Colon (tissue), 2 donors: Measurements from ENCODE around the gene BLOC1S5.

Source experiments
- FAIRE-seq: peaks from 2 replicates; lab custom pipeline; 2012; peaks lifted over from hg19 to GRCh38; lab: Jason Lieb, UNC
- donor health status: control.
- donor health status: control.

The BLOC1S5 gene, protein sequence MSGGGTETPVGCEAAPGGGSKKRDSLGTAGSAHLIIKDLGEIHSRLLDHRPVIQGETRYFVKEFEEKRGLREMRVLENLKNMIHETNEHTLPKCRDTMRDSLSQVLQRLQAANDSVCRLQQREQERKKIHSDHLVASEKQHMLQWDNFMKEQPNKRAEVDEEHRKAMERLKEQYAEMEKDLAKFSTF

DNA sequence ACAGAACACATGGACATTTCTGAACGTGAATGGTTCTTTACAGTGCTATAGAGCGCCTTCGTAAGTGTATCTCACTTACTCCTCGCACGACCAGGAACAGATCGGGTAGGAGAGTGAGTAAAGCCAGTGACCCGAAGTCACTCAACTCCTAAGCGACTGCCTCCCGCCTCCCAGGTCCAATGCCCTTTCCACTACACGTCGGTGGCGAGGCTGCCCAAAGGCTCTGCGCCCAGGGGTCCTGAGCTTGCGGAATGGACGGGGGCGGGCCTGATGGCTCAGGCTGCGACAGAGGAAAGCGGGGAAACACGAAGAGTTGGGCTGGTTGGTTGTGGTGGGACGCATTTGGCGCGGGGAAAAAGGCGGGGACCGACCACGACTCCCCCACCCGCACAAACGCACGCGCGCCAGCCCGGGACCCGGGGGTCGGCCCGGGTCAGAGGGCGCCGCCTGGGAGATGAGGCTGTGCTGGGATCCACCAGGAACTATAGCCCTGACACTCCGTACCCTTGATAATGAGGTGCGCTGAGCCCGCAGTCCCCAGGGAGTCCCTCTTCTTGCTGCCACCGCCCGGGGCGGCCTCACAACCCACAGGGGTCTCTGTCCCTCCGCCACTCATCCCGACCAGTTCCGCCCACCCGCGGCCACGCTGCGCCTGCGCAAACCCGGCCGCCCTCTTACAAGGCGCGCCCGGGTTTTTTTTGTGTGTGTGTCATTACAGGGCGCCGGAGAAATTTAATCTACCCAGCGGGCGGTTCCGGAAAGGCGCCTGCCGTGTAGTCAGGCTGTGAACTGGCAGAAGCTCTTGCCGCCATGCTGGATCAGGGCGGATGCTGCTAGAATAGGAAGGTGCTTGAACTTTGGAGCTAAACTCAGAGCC is at the start of gene BLOC1S5:
TSS of gene BLOC1S5 (minus strand) at position 629 of the 877 bp plus-strand sequence. CDS start at position 616, 13 bp downstream.
- no peak for FAIRE-seq

DNA sequence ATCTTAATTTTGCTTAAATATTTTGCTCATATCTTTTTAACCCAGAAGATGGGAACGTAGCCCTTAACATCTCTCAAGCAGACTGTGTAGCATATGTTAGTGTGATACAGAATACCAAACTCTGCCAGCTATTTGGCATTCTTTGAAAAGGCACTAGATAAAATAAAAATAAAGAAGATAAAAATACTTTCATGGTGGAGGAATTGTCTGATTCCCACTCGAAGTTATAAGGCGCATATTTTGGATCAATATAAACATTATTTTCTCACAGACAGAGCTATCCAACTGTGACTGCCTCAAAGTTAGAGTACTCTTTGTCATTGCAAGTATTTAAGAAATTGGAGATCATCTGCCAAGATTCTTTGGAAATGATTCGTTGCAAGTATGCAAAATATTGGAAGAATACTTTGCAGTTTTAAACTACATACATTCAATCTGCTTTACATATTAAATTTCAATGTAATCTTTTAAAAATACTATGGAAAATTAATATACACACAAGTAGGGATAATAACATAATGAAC is 49.0 kb upstream of the BLOC1S5 start:
- FAIRE-seq: no peak

DNA sequence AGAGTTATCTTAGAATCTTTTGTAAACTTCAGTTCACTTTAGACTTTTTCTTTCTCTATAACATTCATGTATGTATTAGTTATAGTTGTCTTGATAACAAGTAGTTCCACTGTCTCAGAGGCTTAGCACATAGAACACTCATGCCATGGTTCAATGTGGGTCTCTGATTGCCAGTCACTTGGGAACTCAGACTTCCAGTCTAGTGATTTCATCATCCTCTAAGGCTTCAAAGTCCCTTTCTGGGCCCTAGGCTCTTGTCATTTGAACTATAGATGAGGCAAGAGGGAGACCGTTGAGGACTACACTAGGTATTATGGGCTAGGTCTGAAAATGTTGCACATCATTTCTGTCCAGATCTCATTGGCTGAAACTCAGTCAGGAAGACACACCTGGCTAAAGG is 46.5 kb upstream of the BLOC1S5 start:
- no peak for FAIRE-seq

DNA sequence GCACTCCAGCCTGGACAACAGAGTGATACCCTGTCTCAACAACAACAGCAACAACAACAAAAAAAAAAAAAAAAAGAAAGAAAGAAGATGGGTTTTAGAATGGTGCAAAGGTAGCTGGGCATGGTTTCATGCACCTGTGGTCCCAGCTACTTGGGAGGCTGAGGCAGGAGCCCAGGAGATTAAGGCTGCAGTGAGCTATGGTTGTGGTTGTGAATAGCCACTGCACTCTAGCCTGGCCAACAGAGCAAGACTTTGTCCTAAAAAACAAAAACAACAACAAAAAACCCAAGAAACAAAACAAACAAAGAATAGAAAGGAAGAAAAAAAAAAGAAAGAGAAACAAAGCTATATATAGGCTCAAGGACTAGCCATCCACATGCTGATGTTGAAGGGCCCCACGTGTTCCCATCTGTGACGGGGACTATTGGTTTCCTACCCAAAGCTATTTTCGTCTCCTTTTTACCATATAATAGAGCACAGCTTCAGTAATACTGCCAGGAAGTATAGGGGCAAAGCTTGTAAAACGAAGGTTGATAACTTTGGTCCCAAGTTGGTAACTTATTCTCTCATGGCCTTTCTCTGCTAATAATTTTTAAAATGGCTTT is 46.0 kb upstream of the BLOC1S5 start:
- no peak for FAIRE-seq

DNA sequence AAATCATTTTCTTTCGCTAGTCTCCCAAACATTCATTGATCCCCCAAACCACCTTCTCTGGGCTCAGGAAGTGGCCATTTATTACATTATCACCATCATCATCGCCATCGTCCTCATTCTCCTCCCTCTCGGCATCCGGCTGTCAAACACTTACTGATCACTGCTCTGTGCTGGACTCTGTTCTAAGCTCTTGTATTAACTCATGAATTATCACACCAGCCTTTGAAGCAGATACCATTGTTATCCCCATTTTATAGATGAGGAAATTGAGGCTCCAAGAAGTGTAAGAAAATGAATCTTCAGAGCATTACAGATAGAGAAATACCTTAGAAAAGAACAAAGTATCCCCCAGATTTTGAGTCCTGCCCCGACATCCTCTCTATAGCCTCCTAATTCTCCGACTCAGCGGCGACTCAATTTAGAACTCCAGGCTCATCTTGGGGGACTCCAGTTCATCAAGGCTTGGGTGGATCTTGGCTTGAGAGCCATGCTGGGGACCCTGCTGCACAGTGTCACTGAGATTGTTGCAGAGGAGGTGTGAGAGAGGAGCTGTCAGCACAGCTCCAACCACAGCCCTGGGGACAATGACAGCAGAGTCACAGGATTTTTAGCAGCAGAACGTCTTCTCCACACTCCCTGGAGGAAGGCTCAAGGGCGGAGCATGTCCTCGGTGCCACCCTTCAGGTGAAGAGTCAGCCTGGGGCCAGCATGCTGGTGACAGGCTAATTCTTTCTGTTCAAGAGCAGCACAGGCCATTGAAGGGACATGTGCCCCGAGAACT is 44.8 kb upstream of the BLOC1S5 start:
- FAIRE-seq: no peak

DNA sequence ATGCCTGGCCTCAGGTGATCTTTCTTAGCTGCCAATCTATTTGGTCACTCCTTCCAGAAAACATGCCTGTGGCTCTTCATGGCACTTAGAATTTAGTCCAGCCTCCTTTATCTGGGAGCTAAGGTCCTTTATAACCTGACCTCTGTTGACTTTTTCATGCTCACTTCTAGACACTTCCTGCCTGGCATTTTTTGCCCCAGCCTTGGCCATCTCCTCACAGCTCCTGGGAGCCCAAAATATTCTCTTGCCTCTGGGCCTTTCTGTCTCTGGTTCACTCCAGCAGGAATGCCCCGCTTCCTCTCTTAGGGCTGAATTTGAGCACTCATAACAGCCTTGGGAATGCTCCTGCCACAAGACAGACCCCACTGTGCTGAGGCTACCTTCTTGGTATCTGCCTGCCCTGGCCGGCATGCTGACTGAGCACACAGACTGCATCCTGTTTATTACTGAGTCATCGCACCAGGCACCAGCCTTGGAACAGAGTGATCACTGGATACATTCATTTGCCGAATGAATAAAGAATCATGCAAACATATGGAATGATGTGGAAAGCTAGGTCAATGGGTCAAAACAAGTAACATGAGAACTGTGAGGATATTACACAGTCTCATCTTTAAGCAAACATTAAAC is 44.0 kb upstream of the BLOC1S5 start:
- no peak for FAIRE-seq

DNA sequence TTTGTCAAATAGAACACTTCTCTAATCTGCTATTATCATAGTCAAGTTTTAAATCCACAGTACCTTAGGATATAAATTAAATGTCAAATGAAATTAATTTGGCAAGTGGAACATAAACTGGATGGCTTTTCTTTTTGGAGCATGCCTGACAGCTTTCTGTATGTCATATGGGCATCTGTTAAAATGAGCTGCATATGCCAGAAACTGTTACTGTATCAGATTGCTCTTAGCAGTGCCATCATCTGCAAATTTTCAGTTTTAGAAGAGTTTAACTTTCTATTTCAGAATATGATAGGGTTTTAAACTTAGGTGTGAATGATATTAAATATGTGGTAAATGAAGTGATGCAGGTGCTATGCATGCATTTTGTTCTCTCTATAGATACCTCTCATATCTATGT is 41.6 kb upstream of the BLOC1S5 start:
- no peak for FAIRE-seq

DNA sequence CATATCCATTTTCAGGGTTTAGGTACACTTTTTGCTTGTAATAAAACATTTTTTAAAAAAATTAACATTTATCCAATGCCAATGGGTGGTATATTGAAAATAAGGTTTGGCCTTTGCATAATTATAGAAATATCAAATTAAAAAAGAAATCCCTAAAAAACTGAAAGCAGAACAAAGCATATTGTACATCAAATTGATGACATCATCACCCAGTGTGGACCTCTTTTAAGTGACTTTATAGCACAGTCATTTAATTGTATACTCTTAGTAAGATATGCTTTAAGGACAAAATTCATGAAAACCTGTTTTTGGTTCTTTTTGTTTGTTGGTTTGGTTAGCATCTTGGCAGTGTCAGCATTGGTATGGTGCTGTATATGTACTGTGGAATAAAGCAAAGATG is 39.5 kb upstream of the BLOC1S5 start:
- no peak for FAIRE-seq

DNA sequence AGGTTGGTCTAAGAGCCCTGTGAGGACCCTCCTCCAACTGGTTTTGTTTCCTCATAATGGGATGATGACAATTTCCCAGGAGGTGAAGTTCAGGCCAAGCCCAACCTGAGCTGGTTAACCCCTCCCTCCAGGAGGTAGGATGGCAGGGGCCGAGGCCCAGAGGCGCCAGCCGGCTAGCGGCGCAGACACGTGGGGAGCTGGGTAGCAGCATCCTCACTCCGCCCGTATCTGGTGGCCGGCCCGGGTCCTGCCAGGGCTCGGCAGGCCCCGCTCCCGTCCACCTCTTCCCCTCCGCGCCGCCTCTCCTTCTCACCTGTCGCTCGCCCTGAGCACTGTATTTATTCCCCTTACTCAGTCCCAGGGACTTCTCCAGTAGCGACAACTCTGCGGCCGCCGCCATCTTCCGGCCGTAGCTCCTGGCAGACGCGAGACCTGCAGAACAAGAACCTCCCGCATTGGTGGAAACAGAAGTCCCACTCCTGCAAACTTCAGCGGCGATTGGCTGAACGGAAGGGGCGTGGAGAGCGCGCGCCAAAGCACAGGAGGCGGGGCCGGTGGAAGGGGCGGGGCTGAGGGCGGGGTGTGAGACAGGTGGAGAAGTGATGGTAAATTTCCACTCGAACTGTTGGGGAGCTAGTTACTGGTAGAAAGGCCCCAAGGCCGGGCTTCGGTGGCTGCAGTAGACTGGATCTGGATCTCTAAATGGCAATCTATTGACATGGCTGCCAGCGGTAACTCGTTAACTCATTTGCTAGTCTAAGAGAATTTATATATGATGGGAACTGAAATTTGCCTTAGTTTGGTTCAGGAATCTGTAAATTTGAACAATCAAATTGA is 38.2 kb upstream of the BLOC1S5 start, which contains the start of gene EEF1E1:
TSS of gene EEF1E1 (minus strand) at position 427 of the 837 bp plus-strand sequence. CDS start at position 400, 27 bp downstream.
- no peak for FAIRE-seq

DNA sequence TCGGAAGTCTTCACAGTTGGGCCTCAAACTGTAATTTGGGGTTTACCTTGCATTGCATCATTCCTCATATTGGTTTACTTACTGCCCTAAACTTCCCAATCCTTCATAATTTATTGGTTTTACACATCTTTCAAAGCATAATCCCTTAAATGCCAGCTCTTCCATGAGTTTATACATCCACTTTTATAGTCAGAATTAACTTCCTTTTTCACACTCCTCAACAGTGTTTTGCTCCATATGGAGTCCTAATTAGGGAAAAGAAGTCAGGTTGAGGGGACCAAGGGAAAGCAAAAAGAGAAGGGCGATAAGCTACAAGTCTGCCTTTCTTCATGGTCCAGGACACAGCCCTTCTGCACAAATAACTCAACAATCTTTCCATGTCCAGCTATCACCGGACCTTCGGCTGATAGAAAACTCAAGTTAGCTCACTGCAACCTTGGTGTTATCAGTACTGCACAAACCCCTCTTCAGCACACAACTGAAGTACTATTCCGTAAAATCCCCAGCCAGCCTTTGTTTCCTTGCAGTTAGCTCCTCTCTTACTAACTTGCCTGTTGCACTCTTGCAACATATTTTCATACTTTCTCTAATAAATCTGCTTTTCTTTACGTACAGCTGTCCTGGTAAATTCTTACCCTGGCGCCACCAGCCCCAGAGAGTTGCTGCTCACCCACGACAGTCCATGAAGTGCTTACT is 36.1 kb upstream of the BLOC1S5 start:
- FAIRE-seq: no peak

DNA sequence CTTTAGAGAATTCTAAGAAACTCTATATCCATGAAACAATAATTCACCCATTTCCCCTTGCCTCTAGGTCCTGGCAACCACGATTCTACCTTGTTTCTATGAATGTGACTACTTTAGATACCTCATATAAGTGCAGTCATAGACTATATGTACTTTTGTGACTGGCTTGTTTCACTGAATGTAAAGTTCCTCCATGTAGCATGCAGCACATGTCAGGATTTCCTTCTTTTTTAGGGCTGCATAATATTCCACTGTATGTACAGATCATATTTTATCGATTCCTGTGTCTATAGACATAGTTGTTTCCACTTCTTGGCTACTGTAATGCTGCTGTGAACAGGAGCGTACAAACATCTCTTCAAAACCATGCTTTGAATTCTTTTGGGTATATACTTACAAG is 26.5 kb upstream of the BLOC1S5 start:
- no peak for FAIRE-seq

DNA sequence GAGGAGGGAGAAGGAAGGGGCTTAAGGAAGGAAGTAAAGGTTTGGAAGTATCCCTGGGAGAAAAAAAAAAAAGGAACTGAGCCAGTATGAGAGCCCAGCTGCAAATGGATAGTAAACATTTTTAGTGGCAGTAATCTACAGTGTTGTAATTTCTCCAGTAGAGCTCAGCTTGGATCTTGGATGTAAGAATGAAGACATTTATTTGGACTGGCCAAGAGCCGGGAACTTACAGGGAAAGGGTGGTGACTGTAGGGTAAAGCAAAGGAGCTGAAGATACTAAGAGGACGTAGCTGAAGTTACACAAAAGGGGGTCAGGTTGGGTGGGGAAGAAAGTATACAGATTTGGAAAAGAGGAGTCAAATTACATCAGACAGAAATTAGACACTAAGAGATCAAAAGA is 24.7 kb upstream of the BLOC1S5 start:
- no peak for FAIRE-seq

DNA sequence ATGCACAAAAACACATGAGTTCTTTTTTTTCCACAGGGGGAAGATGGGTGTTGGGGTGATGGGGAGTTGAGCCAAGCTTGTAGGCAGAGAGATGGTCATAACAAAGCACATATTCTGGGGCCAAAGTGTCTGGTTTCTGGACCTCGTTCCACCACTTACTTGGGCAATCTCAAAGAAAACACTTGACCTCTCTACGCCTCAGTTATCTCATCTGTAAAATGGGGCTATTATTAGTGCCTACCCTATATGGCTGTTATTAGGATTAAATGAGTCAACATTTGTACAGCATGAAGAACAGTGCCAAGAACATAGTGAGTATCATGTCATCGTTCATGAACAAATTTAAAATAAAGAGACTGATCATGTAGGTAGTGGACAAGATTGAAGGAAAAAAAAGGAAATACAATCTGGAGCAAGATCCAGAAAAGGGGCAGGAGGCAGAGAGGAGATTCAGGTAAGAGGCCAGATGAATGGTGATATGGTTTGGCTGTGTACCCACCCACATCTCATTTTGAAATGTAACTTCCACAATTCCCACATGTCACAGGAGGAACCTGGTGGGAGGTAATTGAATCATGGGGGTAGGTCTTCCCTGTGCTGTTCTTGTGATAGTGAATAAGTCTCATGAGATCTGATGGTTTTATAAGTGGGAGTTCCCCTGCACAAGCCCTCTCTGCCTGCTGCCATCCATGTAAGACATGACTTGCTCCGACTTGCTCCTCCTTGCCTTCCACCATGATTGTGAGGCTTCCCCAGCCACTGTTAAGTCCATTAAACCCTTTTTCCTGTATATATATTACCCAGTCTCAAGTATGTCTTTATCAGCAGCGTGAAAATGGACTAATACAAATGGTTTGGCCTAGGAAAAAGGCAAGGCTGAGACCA is 23.9 kb upstream of the BLOC1S5 start:
- FAIRE-seq: no peak

DNA sequence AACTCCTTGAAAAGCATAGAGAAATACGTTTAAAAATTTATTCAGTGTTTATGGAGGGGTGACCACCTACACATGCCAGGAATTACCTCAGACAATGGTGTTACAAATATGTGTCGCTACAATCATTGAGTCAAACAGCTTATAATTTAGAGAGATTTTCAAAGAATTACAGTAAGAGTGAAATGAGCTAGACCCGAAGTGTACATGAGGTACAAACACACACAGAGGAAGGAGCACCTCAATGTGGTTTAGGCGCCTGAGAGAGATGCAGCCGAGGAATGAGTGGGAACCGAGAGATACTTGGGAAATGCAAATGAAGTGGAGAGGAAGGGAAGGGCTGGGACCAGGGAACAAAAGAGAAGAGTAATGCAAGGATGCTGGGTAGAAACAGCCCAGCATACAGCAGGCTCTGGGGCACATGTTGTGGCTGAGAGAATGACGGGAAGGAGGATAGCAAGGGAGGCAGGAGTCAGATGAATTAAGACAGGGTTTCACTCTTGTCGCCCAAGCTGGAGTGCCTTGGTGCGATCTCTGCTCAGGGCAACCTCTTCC is 22.6 kb upstream of the BLOC1S5 start:
- FAIRE-seq: no peak

DNA sequence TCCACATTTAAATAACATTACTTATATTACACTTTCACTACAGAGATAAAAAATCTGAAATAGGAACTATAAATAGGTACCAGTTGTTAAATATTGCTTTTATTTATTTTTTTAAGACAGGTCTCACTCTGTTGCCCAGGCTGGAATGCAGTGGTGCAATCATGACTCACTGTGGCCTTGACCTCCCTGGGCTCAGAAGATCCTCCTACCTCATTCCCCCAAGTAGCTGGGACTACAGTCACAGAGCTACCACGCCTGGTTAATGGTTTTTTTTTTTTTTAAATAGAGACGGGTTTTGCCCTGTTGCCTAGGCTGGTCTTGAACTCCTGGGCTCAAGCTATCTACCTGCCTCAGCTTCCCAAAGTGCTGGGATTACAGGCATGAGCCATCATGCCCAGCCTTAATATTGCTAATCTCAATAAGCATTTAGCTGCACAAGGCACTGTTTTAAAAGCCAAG is 20.9 kb upstream of the BLOC1S5 start:
- no peak for FAIRE-seq

DNA sequence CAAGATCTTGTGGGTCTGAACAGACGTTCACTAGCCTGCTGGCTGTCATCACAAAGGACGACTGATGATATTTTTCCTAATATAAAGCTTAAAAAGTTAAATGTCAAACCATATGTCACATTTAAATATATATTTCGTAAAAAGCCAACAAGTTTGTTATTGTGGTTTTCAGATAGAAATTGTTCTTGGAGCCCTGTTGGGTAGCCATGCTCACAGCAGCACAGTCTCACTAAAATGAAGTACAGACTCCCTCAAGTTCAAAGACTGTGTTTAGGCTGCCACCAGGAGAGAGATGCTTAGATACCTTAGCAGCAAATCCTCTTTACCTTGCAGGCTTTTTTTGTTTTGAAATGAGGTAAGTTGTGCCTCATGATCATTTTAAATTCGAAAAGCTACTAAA is 20.4 kb upstream of the BLOC1S5 start:
- no peak for FAIRE-seq

DNA sequence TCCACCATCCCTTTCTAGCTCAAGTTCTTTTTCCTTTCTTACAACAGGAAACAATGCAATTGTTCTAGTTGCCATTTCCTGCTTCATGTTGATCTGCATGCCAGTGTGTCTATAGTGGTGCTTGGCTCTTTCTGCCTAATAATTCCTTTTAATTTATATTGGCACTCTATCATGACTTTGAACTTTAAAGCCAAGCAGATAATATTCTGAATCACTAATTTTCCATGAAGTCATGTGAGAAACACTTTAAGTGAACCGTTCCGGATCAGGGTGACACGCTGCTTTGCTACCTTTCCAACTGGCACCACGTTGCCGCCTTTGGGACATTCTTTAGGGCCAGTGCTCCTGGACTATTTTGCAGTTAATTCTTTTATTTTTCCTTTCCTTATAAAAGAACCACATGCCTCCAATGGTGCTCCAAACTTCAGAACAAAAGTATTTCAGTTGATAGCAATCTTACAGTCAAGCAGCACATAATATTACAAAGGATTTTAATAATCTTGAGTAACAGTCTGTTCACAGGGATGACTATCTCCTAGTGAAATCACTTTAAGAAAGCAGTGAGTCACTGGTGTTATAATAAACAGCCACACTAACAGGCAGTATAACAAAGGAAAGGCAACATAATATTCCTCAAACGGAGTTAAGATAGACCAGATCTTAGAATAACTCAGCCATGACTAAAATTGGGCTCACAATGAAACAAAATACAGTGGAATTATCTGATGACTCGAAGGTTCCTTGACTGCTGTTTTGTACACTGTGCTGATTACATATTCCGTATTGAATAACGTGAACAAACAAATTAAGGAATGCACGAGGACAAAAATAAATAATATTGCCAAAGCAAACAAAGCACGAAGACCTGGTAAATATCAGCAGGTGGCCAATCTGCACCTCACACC is 19.0 kb upstream of the BLOC1S5 start:
- no peak for FAIRE-seq

DNA sequence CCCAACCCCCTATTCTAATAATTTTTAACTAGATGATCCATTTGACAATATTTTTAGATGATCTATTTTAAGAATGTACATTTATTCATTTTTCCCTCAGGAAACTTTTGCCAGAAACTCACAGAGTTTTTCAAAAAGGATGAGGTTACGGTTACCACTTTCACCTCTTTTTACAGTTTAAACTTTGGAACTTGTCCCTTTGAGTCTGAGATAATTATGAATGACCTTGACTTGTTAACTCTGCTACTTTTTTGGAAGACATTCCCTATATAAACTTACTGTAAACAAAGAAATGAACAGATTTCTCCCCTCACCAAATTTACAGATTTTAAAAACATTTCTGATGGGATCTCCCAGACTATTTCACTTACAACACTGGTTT is 18.4 kb upstream of the BLOC1S5 start:
- FAIRE-seq: no peak
